ENCODE data around the gene AFAP1L1.

- TF ChIP-seq L3MBTL2 (conservative IDR thresholded peaks at IDR 0.05) (no peak), PKNOX1 (IDR thresholded peaks at IDR 0.05) (no peak), SP1 (IDR thresholded peaks at IDR 0.05) (no peak), LEF1 (IDR thresholded peaks at IDR 0.05; ENCODE audit: borderline replicate concordance) (no peak), FOXM1 (IDR thresholded peaks at IDR 0.05; ENCODE audit: borderline replicate concordance) (no peak), BHLHE40 (IDR thresholded peaks at IDR 0.05; ENCODE audit: borderline replicate concordance) (no peak)
These were observed 10.6 kb downstream of the AFAP1L1 start for GRCh38 chr5:149282027-149282965.
